ENCODE results near the gene SERPINE2. TPM values are rescaled to one million over a fixed set of nuclear protein-coding genes. Genes with fewer than 3 reads are reported as not detected.

The SERPINE2 gene
- total RNA-seq, 1 experiment from 2014 or later = 93.3 TPM

- no peaks in the 10 kb centered on the region for H4K20me1 ChIP-seq (ENCODE audit: insufficient read depth)
- ATAC-seq (no peak), DNase-seq (ENCODE audit: low read depth, low spot score) (no peak)
- no peak overlapping the region for H3K4me3 ChIP-seq (replicated peaks in 1 of 2; ENCODE audit: low read depth in 1 of 2, low read length in 2 of 2)
- intact Hi-C loops (cut with micrococcal nuclease) = no loop called here
- H3K9me3 ChIP-seq (ENCODE audit: control insufficient read depth in 1 of 2, insufficient read depth in 1 of 2, low read depth in 1 of 2, low read length in 2 of 2) = no peaks in the 10 kb centered on the region
- POLR2A ChIA-PET = no interaction called here
- H3K9ac ChIP-seq (ENCODE audit: low read length) = no peak overlapping the region
- RAD21 ChIA-PET (ENCODE audit: low non-redundant PET in 1 of 2, low total read pairs in 2 of 2, uncharacterized antibody in 2 of 2, unreplicated experiment in 2 of 2) = no interaction called here
- H3K9me2 ChIP-seq (ENCODE audit: insufficient read depth) = no peaks in the 10 kb centered on the region
- H3K27ac ChIP-seq (ENCODE audit: low read depth, low read length) = no peak overlapping the region
- no peaks in the 10 kb centered on the region for H3K79me2 ChIP-seq (ENCODE audit: insufficient read depth, low read length)
- no peak overlapping the region for H3K4me2 ChIP-seq (ENCODE audit: low read length)
- no peaks in the 10 kb centered on the region for H3K27me3 ChIP-seq (ENCODE audit: insufficient read depth, low read length)
- no peaks in the 10 kb centered on the region for H3K36me3 ChIP-seq (ENCODE audit: control insufficient read depth in 1 of 2, insufficient read depth in 2 of 2, low read length in 2 of 2)
- no peaks in the 10 kb centered on the region for H3K4me1 ChIP-seq (ENCODE audit: control insufficient read depth in 1 of 2, insufficient read depth in 2 of 2, low read length in 2 of 2)
- H2AFZ ChIP-seq (ENCODE audit: low read depth, low read length, poor library complexity, severe bottlenecking) = no peak overlapping the region
- TF ChIP-seq JUND (IDR thresholded peaks at IDR 0.05) (no peak), ZNF274 (IDR thresholded peaks at IDR 0.05; ENCODE audit: low read depth, low read length) (no peak), CTCF (IDR thresholded peaks at IDR 0.05 in 2 of 3, conservative IDR thresholded peaks at IDR 0.05 in 1 of 3; ENCODE audit: borderline replicate concordance in 1 of 3, insufficient read depth in 1 of 3, low read depth in 2 of 3, low read length in 2 of 3) (no peak), CEBPB (IDR thresholded peaks at IDR 0.05; ENCODE audit: low read depth) (no peak), MAX (IDR thresholded peaks at IDR 0.05) (no peak), CBX3 (IDR thresholded peaks at IDR 0.05; ENCODE audit: low read depth) (no peak), EZH2phosphoT487 (IDR thresholded peaks at IDR 0.05; ENCODE audit: borderline replicate concordance) (no peak), ELF1 (IDR thresholded peaks at IDR 0.05; ENCODE audit: borderline replicate concordance, low read depth) (no peak), YY1 (IDR thresholded peaks at IDR 0.05; ENCODE audit: extremely low read depth, insufficient replicate concordance, low read depth, low read length) (no peak), RAD21 (IDR thresholded peaks at IDR 0.05; ENCODE audit: low read depth) (no peak), POLR2A (IDR thresholded peaks at IDR 0.05; ENCODE audit: borderline replicate concordance, extremely low read depth, insufficient read depth, insufficient read length) (no peak), SIN3A (IDR thresholded peaks at IDR 0.05; ENCODE audit: low read depth) (no peak), TCF7L2 (IDR thresholded peaks at IDR 0.05; ENCODE audit: borderline replicate concordance, extremely low read depth, insufficient read depth, insufficient read length) (no peak)
- BruUV-seq (replicated peaks) = no TSS peak
- CTCF ChIA-PET = no interaction called here
Measured at GRCh38 chr2:224055101-224055500, 16.0 kb upstream of the SERPINE2 start.

Data from HCT116 (cell line).